Activated CD4-positive, alpha-beta T cell treated with anti-CD3 and anti-CD28 coated beads, Interleukin-2, amount 50 U/mL, for 16 hours (primary cell): ENCODE measurements around the gene PPP4R4.

ENCODE experiments used
- DNase-seq: peaks from one replicate; pipeline ENCODE4 v3.0.0-alpha.2; 2020

The PPP4R4 gene

DNA sequence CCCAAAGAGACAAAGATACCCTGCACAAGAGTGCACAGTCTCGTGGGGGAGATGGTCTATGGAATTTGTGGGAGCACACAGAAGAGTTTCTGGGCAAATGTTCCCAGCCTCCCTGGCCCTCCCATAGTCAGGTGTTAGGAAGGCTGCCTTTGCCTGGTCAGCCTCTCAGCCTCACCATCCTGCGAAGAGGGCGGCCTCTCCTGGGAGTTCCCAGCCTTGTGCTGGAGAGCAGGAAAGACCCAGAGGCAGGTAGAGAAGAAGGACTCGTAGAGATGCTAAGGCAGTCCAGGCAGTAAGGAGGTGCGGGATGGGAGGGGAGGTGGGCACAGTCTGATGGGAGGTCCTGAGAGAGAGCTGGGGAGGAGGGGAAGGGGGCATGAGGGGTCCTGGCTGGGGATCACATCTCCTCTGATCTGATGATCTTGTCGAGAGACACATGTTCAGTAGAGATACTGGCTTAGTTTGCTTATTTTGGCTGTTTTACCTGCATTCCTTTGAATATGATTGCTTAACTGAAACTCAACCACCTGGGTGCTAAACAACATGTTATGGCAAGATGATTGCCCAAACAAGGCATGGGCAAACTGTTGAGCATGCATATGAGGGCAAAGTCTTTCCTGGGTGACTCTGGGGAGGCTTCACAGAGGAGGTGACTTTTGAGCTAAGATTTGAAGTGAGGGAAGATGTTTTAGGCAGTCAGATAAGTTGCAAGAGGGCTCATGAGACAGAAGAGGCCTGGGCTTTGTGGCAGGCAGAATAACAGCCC is 138.5 kb downstream of the PPP4R4 start:
- DNase-seq = no peak

DNA sequence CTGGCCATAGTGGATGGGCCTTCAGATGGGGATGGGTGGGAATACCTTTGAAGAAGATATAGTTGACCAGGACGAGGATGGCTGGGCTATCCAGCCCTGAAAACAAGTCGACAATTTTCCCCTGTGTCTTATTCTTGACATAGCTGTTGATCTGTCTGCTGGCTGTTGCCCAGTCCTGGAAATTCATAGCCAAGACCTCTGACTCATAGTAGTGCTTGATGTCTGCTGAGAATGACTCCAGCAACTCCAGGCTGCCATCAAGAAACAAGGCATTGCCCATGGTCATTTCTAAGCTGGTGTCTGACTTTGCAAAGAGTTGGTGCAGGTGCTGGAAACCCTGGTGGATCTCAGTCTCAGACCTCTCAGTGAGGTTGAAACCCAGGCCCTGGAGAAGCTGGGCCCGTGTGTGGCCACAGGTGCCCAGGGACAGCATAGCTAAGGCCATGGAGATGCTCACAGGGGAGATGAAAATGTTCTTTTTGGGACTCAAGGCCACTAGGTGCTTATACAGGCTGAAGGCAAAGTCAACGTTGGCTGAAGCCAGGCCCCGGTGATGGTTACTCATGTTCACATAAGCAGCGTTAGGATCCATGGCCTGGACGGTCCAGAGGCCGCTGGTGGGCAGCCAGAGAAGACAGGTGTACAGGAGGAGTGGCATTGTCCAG is 140.0 kb downstream of the PPP4R4 start:
- no peak for DNase-seq

DNA sequence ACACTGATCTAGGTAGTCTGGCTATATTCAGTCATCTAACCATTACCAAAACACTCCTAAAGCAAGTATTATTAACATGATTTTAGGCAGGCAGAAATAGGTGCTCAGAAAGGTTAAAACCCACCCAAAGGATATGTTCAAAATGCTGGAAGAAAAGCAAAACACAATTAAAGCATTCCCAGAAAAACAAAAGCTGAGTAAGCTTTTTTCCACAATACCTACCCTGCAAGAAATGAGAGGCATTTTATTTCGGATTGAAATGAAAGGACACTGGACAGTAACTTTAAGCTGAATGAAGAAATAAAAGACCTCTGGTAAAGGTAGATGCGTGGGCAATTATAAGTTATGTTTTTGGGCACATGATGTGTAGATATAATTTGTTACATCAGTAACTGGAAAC is 140.8 kb downstream of the PPP4R4 start:
- no peak for DNase-seq

DNA sequence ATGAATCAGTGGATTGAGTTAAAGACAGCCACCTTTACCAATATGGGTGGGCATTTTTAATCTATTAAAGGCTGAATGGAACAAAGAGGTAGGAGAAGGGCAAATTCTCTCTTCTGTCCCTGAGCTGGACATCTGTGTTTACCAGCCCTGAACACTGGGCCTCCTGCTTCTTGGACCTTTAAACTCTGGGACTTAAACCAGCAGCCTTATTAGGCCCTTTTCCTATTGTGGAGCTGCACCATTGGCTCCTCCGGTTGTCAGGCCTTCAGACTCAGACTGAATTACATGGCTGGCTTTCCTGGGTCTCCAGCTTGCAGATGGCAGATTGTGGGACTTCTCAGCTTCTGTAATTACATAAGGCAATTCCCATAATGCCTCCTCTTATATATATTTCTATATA is 142.6 kb downstream of the PPP4R4 start:
- DNase-seq = no peak

DNA sequence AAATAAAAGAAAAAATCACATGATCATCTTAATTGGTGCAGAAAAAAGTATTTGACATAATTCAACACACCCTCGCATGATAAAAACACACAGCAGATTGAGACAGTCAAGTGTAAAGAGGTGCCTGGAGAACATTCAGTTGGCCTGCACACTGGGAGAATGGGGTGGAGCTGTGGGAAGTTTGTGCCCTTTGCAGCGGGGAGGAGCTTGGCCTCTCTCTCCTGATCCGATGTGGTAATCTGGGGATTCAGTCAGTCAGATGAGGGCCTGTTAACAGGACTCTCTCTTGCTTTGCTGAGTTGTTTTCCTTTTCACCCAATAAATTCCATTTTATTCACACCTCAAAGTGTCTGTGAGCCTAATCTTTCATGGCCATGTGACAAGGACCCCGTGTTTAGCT is 143.1 kb downstream of the PPP4R4 start:
- no peak for DNase-seq

DNA sequence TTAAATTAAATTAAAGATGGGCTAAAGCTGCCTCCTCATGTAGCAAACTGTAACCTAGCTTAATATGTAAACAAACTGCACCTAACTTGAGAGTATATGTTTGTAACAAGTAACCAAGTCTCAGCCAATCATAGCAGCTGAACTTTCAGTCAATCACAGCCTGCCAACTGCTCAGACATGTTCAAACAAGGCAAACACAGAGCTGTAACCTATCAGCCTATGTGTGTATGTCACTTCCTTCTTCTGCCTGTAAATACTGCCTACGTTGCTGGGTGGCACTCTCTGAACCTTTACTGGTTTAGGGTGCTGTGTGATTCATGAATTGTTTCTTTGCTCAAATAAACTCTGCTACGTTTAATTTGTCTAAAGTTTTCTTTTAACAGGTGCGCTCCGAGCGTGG is 146.1 kb downstream of the PPP4R4 start:
- DNase-seq = no peak

DNA sequence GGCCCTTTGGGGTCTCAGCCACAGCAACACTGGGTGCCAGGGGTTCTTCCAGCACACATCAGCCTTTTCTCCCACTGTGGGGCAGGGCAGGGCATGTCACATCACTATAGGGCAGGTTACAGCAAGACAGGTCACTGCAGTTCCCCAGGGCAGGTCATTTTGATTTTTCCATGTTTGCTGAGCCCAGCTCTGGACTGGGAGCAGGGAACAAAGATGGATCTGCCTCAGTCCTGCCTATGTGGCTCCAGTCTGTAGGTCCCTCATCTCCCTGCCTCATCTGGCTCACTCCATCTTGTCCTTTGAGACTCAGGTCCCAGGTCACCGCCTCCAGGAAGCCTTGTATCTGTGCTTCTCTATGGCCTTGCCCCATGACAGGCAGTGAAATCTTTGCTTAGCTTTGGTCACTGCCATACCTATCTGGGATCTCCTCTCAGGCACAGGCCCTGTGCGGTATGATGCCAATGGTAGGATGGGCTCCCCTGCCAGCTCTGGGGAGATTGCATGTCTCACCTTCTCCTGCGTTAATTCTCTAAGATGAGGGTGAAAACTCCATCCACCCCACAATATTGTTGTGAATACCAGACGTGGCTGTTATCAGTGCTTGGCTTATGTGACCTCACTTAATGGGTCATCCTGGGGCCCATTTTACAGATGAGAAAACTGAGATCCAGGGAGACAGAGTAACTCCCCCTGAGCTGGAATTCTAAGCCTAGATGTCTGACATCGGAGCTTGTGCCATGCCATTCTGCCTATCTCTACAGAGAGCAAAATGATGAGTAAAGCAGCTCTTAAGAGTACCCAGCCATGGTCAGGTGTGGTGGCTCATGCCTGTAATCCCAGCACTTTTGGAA is 147.5 kb downstream of the PPP4R4 start:
- DNase-seq = no peak

DNA sequence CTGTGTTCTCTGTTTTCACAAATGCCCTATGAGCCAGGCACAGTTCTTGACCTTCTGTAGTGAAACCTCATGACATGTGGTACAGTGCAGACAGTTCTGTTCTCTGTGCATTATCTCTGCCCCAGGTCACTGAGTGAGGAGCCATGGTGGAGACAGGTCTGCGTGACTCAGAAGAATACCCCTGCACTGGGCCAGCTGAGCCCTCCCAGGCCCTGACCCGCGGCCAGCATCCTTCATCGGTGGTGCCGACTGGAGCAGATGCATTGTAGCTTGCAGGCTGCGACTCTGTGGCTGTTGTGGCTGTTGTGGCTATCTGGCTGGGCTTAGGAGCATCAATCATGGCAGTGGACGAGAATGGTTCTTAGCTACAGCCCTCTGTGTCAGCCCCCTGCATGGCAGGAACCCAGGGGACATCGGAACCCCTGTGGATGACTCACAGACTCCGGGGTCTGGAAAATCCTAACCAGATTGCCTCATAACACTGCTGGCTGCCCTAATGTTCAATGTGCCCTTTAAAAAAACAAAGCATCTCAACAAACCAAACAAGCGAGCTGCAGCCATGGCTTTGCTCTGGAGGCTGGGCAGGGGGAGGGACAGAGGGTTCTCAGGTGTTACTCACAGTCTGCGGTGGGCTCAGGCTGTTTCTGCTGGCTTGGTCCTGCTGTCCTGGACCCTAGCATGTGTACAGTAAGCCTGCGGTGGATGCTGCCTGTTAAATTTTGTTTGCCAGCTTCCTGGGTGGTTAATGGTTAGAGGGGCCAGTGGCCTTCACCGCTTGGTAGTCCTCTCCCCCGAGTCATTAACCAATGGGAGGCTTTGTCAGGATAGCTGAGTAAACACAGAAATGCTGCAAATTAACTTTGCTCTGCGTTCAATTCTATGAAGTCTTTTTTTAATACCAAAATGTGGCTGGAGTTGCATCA is 148.8 kb downstream of the PPP4R4 start, which contains the start of gene SERPINA6:
Gene SERPINA6 (minus strand): TSS at position 689 of the 923 bp plus-strand sequence. CDS start 8,688 bp downstream, outside the sequence.
- DNase-seq = no peak

DNA sequence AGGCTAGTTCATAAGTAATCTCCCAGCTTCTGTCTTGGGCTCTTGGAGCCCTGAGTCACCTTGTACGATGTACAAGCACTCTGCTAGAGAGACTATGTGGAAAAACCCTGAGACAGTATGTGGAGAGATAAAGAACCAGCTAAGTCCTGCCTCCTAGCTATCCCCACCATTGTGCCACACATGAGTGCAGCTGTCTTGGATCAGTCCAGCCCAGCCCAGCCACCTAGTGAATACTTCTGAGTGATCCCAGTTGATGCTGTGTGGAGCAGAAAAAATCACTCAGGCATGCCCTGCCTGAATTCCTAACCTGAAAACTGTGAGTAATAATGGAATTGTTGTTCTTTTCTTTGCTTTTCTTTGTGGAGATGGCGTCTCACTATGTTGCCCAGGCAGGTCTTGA is 154.1 kb downstream of the PPP4R4 start:
- no peak for DNase-seq
